Kidney glomerular epithelial cell (primary cell): ENCODE measurements around the gene PHACTR2.
"Not testable (repeated sequence)": the region's sequence is repeated elsewhere in the genome, so short reads cannot be mapped to it uniquely, and the experiment has no call there.

Source experiments
- DNase-seq: peaks from one replicate; lab custom pipeline; 2025; lab: John Stamatoyannopoulos, UW

The PHACTR2 gene

DNA sequence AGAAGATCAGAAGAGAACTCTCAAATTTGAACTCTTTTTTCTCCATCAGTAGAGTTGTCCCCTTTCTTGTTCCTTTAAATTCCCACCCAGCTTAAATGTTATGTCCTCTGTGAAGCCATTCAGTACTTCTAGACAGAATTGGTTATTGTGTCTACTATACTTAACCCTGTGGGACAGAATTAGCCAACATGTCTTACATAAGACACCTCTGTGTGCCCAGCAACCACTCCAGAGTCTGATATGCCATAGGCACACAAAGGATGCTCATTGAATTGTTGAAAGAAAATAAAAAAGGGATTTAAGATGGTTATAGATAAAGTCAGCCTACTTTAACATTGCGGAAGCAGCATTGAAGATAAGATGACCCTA lies 88.4 kb downstream of the PHACTR2 start:
- DNase-seq, result no peak

DNA sequence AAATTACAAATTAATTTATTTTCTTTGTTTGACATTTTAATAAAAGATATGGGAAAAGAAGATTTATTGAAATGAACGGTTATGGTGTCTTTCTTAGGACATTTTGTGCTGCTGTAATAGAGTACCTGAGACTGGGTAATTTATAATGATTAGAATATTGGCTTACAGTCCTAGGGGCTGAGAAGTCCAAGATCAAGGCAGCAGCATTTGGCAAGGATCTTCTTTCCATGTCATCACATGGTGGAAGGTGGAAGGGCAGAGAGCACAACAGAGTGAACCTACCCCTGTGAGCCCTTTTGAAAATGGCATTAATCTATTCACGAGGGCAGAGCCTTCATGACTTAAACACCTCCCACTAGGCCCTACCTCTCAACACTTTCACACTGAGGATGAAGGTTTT lies 89.7 kb downstream of the PHACTR2 start:
- no peak for DNase-seq

DNA sequence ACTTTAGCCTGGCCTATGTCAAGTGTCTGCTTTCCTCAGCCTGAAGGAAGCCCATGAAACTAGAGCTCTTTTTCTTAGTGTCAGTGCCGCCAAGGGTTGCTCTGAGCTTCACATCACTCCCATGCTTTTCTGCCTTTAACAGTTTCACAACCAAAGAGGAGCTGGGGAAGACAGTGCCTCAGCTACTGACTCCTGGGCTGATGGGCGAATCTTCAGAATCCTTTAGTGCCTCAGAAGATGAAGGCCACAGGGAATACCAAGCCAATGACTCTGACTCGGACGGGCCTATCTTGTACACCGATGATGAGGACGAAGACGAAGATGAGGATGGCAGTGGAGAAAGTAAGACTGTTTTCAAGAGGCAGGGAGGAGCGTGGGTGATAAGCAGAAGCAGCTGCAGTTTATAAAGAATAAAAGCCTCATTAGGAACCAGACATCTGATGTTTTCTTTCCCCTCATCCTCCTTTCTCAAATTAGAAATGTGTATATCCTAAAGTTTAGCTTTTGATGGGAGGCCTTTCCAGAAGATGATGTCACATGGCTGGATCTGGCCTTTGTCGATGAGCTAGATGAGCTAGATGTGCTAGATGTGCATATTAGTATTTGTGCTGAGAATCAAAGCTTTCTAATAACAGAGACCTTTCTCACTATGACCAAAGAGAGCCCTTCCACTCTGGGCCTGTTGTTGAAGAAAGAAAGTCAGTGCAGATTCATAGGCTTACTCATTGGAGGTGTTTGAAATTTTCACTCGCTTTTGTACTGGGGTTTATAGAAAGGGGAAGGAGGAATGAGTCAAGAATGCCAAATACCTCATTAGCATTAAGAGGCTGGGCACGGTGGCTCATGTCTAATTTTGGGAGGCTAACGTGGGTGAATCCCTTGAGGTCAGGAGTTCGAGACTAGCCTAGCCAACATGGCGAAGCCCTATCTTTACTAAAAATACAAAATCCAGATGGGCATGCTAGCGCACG lies 94.6 kb downstream of the PHACTR2 start:
- no peak for DNase-seq

- no peak for DNase-seq
These were observed 95.9 kb downstream of the PHACTR2 start for GRCh38 chr6:143773506-143774150.

GRCh38 chr6:143774347-143774746 lies 96.6 kb downstream of the PHACTR2 start:
- no peak for DNase-seq

- no peak for DNase-seq
These were observed 97.6 kb downstream of the PHACTR2 start for GRCh38 chr6:143775336-143775735.

- no peak for DNase-seq
These were observed 101.2 kb downstream of the PHACTR2 start for GRCh38 chr6:143778926-143779325.

GRCh38 chr6:143782481-143782880 lies 104.7 kb downstream of the PHACTR2 start:
- DNase-seq, result no peak

- no peak for DNase-seq
These were observed 105.3 kb downstream of the PHACTR2 start for GRCh38 chr6:143783077-143783476.

DNA sequence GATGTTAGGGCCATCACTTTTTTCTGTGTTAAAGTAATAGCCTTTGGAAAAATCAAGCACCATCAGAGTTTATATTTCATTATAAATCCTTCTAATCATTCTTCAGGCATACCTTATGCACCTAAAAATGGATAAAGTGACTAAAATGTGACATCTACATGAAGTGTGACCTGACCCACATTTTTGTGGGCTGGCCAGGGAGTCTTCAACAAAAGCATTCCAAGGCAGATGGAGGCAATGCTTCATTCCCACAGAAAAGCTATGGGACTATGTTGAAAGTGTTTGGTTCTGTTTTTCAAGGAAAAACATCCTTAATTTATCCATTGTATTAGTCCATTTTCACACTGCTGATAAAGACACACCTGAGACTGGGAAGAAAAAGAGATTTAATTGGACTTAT lies 106.6 kb downstream of the PHACTR2 start:
- no peak for DNase-seq

- not testable (repeated sequence) for DNase-seq
These were observed 108.6 kb downstream of the PHACTR2 start for GRCh38 chr6:143786371-143786770.

DNA sequence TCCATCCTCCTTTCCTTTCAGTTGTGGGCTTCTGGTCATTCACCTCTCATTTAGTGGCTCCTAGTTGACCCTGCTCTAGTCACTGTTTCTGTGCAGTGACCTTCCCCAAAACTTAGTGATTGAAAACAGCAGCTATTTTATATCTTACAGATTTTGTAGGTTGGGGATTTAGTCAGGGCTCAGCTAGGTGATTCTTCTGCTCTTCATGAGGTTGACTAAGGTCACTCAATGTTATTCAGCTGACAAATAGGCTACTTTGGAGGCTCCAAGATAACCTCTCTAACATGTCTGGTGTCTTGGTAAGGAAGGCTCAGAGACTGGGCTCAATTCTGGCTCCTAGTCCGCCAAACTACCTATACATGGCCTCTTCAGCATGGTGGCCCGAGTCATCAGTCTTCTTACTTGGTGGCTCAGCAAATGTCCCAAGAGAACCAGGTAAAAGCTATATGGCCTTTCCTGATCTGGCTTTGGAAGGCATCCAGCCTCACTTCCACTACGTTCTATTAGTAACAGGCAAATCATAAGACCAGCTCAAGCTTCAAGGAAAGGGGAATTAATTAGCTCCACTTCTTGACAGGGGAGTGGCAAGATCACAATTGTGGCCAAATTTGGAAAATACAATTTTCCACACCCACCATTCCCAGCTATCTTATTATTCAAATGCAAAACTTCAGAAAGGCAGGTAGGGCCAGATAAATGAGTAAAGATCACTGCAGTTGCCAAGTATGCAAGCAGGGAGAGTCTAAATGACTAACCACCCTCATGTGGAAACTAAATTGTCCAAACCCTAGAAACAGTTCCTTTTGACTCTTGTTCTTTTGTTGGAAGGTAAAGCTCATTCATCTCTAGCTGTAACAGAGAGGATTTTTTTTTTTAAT lies 114.9 kb downstream of the PHACTR2 start:
- DNase-seq, result no peak

DNA sequence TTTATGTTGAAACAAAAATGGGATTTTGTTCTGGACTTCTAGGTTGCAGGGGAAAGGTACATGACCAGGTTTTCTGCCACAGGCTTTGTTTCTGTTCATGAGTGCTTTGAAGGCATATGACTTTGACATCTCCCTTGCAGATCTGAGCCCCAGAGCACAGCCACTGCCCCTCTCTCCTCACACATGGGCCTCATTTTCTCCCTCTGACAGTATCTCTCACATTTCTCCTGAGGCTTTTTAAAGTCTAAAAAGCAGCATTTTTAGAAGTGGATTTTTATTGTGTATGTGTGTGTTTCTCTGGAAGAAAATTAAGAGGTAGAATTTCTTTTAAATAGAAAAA lies 115.5 kb downstream of the PHACTR2 start:
- no peak for DNase-seq

DNA sequence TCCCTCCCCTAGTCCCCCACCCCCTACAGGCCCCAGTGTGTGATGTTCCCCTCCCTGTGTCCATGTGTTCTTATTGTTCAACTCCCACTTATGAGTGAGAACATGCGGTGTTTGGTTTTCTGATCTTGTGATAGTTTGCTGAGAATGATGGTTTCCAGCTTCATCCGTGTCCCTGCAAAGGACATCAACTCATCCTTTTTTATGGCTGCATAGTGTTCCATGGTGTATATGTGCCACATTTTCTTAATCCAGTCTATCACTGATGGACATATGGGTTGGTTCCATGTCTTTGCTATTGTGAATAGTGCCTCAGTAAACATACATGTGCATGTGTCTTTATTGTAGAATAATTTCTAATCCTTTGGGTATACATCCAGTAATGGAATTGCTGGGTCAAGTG lies 118.8 kb downstream of the PHACTR2 start:
- DNase-seq, result not testable (repeated sequence)

DNA sequence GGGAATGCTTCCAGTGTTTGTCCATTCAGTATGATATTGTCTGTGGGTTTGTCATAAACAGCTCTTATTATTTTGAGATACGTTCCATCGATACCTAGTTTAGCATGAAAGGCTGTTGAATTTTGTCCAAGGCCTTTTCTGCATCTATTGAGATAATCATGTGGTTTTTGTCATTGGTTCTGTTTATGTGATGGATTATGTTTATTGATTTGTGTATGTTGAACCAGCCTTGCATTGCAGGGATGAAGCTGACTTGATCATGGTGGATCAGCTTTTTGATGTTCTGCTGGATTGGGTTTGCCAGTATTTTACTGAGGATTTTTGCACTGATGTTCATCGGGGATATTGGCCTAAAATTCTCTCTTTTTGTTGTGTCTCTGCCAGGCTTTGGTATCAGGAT lies 120.7 kb downstream of the PHACTR2 start:
- DNase-seq, result not testable (repeated sequence)

GRCh38 chr6:143802833-143803565 lies 125.2 kb downstream of the PHACTR2 start:
- no peak for DNase-seq

- DNase-seq, result no peak
These were observed 126.2 kb downstream of the PHACTR2 start for GRCh38 chr6:143803769-143804568.

GRCh38 chr6:143804835-143805239 lies 127.1 kb downstream of the PHACTR2 start:
- DNase-seq, result no peak

DNA sequence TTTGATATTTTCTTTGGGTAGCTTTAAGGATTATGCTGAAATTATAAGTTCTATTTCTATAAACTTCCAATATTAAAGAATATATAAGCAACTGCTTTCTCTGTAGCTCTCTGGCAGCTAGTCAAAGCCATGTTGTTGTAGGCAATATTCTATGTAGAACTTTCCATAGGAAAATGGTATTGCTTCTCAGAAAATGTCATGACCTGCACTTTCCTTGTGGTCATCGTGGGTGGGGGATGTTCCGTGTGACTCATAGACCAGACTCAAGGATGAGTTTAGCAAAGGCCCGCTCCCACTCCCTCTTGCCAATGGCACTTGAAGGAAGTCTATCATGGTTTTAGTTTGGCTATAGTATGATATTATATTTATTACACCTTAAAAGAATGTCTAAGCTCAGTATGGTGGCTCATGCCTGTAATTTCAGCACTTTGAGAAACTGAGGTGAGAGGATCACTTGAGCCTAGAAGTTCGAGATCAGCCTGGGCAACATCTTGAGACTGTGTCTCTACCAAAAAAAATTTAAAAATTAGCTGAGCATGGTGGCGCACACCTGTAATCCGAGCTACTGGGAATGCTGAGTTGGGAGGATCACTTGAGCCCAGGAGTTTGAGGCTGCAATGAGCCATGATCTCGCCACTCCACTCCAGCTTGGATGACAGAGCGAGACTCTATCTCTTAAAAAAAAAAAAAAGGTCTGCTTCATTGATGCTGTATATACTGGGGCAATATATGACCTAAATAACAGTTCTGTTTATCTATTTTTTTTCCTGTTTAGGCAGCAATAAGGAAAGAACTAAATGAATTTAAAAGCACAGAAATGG lies 128.7 kb downstream of the PHACTR2 start:
- DNase-seq, result peak; percentile 14
